Fibroblast of skin of abdomen (primary cell): Measurements from ENCODE around the gene ROR1.
A peak's percentile ranks its signal among the peaks of the same experiment; 100 is the strongest.

ENCODE experiments used
- DNase-seq: peaks from one replicate; pipeline ENCODE4 v3.0.0-alpha.2; 2013

ROR1 gene

GRCh38 chr1:64036549-64036948 is 262.7 kb downstream of the ROR1 start:
- DNase-seq: no peak

GRCh38 chr1:64038119-64038518 is 264.3 kb downstream of the ROR1 start:
- DNase-seq: no peak

- peak; percentile 48 for DNase-seq
Observed at GRCh38 chr1:64038965-64039364, 265.1 kb downstream of the ROR1 start.

GRCh38 chr1:64039390-64039926 is 265.6 kb downstream of the ROR1 start:
- DNase-seq: peak; percentile 99

GRCh38 chr1:64041371-64042131 is 267.7 kb downstream of the ROR1 start:
- DNase-seq: no peak

- DNase-seq: peak; percentile 96
Observed at GRCh38 chr1:64042331-64043100, 268.7 kb downstream of the ROR1 start.

- peak; percentile 21 for DNase-seq
Observed at GRCh38 chr1:64043288-64043687, 269.5 kb downstream of the ROR1 start.

- DNase-seq: peak; percentile 33
Observed at GRCh38 chr1:64043976-64044375, 270.2 kb downstream of the ROR1 start.

GRCh38 chr1:64046243-64046642 is 272.4 kb downstream of the ROR1 start:
- no peak for DNase-seq

DNA sequence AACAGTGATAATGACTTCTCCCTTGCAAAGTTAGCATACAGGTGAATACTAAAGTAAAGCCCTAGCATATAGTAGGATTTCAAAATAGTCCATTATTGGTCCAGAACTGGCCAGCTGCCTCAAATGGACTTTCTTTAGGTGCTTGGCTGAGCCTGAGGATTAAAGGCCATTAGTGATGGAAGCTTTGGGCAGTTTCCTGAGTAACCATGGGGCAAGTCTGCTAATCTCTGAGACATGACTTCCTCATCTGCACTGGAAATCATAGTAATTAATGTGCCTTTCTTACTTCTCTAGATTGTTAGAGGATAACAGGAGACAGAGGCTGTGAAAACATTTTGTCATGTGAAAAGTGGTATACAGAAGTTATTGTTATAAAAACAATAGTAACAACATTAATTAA is 273.1 kb downstream of the ROR1 start:
- DNase-seq: no peak

GRCh38 chr1:64047549-64047996 is 273.8 kb downstream of the ROR1 start:
- DNase-seq: no peak

DNA sequence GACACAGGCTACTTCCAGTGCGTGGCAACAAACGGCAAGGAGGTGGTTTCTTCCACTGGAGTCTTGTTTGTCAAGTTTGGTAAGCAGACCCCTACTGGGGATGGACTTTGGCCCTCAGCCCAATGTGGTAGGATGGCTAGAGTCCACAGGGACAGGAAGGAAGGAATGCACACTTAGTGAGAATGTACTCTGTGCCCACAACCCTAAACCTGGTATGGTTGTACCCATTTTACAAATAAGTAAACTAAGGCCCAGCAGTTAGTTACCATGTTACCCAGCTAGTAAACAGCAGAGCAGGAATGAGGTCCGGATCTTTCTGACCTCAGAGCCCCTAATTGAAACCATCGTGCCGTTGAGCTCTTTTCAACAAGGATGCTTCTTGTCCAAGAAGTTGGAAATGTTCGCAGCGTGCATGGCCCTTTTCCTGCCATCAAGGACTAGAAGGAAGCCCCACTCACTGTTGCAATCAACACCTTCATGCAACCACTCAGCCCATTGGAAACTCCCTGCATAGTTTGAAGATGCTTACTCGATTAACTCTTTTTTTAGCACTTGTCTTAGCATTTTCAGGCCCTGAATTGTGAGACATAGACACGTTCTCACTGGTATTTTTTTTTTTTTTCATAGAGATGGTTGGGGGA is 276.2 kb downstream of the ROR1 start:
- DNase-seq: no peak

DNA sequence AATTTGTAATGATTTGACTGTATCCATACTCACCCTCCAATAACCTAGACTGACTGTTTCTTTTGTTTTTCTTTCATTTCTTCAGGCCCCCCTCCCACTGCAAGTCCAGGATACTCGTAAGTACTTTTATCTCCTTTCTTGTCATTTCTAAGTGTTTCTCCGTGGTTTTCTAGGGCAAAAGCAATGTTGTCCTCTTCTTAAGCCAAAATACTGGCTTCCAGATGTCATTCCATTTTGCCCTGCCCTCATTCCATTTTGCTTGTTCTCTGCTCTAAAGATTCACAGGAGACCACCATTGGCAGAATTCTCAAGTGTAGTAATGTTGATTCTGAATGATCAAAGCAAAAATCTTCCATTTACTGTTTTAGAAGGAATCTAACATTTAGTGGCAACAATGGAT is 276.8 kb downstream of the ROR1 start:
- DNase-seq: peak; percentile 18

DNA sequence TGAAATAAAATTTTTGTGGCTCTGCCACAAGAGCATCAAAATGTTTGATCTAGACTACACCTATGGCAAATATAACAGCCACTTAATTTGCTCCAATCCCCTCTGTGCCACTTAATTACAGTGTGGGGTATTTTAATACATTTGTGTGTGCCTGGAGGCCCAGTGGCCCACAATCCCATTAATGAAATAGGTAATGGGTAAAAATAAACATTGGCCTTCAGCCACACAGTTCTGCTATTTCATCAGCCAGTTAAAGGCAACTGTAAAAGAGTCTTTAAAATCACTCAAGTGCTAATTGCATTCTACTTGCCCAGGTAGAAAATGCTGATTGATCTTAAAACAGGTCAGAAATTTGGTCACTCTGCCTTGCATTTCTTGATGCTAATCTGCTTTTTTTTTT is 278.0 kb downstream of the ROR1 start:
- no peak for DNase-seq

DNA sequence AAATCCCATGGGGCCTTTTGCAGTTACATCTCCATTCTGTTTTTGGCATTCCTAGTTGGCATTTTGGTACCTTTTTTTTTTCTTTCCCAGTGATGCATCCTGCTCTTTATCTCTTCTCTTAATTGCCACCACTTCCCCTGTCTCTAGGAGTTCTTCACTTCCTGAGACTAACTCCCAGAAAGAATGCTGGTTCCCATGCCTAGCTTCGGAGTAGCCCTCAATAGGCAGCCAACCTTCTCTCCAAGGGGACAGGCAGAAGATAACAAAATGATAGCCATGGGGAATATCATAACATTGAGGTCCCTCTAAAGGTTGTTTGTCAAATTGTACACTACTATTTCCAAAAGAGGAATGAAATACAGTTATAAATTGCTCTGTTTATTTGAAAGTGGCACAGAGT is 279.0 kb downstream of the ROR1 start:
- DNase-seq: no peak

GRCh38 chr1:64055310-64055709 is 281.5 kb downstream of the ROR1 start:
- no peak for DNase-seq

DNA sequence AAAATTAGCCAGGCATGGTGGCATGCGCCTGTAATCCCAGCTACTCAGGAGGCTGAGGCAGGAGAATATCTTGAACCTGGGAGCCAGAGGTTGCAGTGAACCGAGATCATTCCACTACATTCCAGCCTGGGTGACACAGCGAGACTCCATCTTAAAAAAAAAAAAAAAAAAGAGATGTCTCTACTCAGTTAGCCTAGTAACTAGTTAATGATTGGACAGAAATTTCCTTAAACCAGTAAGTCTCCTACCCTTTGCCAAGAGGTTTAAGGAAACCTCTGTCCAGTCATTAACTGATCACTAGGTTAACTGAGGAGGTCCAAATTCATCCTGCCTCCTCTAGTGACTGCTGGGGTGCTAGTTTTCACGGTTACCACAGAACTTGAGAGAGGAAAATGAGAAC is 285.7 kb downstream of the ROR1 start:
- no peak for DNase-seq

DNA sequence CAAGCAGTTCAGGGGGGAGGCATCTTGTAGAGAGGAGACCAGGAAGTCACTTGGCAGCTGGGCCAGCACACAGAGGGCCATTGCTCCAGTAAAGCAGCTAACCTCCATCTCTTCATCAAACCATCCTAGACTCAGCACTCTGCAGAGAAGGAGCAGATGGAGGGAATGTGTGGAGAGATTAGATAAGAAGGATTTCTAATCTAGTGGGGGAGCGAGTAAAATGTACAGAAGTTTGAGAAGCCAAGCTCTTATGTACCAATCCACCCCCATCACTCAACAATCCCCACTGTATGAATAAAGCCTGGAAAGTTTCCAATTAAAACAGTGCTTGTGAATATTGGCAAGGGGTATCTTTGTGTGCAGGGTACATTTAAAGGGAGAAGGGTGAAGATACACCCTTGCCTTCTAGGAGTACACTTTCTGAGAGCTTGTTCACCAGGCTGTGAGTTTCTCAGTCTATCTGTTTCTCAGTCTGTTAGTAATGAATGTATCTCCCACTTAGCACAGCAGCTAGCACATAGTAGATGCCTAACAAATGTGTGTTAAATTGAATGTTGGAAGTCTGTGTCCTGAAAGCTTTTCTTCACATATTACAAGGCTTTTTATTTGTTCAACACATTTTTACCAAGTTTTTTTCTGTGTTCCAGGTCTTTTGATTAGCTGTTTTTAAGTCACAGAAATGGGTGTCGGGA is 286.9 kb downstream of the ROR1 start:
- no peak for DNase-seq

GRCh38 chr1:64061430-64062104 is 287.8 kb downstream of the ROR1 start:
- DNase-seq: no peak

DNA sequence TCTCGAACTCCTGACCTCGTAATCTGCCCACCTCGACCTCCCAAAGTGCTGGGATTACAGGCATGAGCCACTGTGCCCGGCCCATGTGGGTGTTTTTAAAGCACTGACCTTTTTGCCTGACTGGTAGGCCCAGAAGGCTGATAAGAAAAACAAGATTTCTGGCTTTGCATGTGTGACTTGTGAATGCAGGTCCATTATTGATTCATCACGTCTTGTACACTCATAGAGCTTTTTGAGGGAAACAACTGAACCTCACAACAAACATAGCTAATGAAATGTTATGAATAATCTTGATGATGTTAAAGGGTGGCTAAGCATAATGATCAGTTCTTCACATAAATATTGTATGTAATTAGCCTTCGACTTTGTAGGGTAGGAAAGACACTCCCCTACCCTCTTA is 288.7 kb downstream of the ROR1 start:
- DNase-seq: no peak

DNA sequence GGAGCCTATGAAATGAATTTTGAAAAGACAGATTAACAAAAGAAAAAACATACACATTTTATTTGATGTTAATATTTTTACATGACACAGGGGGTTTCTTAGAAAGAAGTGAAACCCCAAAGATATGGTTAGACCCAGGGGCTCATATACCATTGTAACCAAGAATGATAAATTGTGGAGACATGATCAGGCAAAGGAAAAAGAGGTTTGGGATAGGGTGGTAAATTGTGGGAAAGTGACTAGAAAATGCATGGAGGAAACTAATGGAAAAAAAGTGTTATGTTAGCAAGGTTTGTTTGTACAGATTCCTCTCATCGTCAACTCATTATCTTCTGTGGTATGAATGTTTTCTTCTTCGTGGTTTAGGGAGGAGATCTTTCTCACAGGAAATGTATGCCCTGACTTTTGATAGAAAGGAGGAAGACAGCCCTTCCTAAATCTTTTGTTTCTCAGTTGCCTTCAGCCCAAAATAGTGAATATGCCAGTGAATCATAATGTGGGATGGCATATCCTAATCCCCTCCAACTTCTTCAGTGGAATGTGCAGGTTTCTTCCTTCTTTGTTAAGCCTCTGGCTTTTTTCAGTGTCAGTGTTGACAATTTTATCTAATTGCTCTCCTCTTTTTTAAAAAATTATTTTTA is 289.2 kb downstream of the ROR1 start:
- peak; percentile 12 for DNase-seq

DNA sequence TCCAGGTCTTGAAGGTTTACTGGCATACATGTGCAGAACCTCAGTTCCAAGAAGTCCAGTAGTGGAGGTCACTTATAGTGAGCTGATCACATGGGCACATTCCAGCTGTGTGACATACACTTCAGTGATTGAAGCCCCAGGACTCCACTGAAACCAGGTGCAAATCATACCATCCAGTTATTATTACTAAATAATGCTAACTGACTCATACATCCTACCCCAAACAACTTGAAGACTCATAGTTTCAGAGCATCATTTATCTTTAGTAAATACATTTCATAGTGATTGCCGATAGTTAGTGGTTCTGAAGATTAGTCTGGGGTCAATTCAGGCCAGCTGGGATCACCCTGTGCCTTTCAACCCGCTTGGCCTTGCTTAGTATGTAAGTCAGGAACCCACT is 291.8 kb downstream of the ROR1 start:
- DNase-seq: no peak
